NCI-H2029 (cell line): ENCODE measurements around the gene TLR8.

ENCODE experiments used
- DNase-seq: peaks from one replicate; lab custom pipeline; 2025; lab: John Stamatoyannopoulos, UW

The TLR8 gene

GRCh38 chrX:12906046-12906761 is at the start of gene TLR8:
Gene TLR8, plus strand, starts transcription at chrX:12906620. Its CDS starts 87 bp downstream, at chrX:12906707.
- no peak for DNase-seq

GRCh38 chrX:12865359-12865758 is 41.1 kb upstream of the TLR8 start:
- no peak for DNase-seq

- DNase-seq = no peak
Measured at GRCh38 chrX:12866451-12867377, 39.7 kb upstream of the TLR8 start, which contains the start of gene TLR7. Gene TLR7, plus strand, starts transcription at chrX:12867072. Its CDS starts 507 bp downstream, at chrX:12867579.

GRCh38 chrX:12867685-12868084 is 38.7 kb upstream of the TLR8 start:
- no peak for DNase-seq

- DNase-seq = no peak
Measured at GRCh38 chrX:12868747-12869146, 37.7 kb upstream of the TLR8 start.

- no peak for DNase-seq
Measured at GRCh38 chrX:12871257-12871656, 35.2 kb upstream of the TLR8 start.

- DNase-seq = no peak
Measured at GRCh38 chrX:12872741-12873140, 33.7 kb upstream of the TLR8 start.

GRCh38 chrX:12874581-12874980 is 31.8 kb upstream of the TLR8 start:
- no peak for DNase-seq

GRCh38 chrX:12877386-12877785 is 29.0 kb upstream of the TLR8 start:
- no peak for DNase-seq

- DNase-seq = no peak
Measured at GRCh38 chrX:12878536-12878935, 27.9 kb upstream of the TLR8 start.

- DNase-seq = no peak
Measured at GRCh38 chrX:12881914-12882313, 24.5 kb upstream of the TLR8 start.

GRCh38 chrX:12885508-12885907 is 20.9 kb upstream of the TLR8 start:
- DNase-seq = no peak

- DNase-seq = no peak
Measured at GRCh38 chrX:12886545-12886944, 19.9 kb upstream of the TLR8 start.

- DNase-seq = no peak
Measured at GRCh38 chrX:12887141-12887540, 19.3 kb upstream of the TLR8 start.

GRCh38 chrX:12887767-12888166 is 18.7 kb upstream of the TLR8 start:
- DNase-seq = no peak

- DNase-seq = no peak
Measured at GRCh38 chrX:12890467-12890866, 16.0 kb upstream of the TLR8 start.

- DNase-seq = no peak
Measured at GRCh38 chrX:12891171-12891570, 15.2 kb upstream of the TLR8 start.

- no peak for DNase-seq
Measured at GRCh38 chrX:12891915-12892506, 14.4 kb upstream of the TLR8 start.

GRCh38 chrX:12892716-12893115 is 13.7 kb upstream of the TLR8 start:
- DNase-seq = no peak

GRCh38 chrX:12894074-12895030 is 12.1 kb upstream of the TLR8 start:
- no peak for DNase-seq

- no peak for DNase-seq
Measured at GRCh38 chrX:12895866-12896265, 10.6 kb upstream of the TLR8 start.

- no peak for DNase-seq
Measured at GRCh38 chrX:12896935-12897334, 9.5 kb upstream of the TLR8 start.
